ENCODE measurements around the gene SFMBT2. TPM values are rescaled to one million over a fixed set of nuclear protein-coding genes. Genes with fewer than 3 reads are reported as not detected.

The SFMBT2 gene
- total RNA-seq, 1 donor from 2014 or later: 1.3 TPM

GRCh38 chr10:7296648-7297047 is 114.2 kb downstream of the SFMBT2 start:
- no peak for ATAC-seq

- ATAC-seq: no peak
Measured at GRCh38 chr10:7296076-7296475, 114.8 kb downstream of the SFMBT2 start.

DNA sequence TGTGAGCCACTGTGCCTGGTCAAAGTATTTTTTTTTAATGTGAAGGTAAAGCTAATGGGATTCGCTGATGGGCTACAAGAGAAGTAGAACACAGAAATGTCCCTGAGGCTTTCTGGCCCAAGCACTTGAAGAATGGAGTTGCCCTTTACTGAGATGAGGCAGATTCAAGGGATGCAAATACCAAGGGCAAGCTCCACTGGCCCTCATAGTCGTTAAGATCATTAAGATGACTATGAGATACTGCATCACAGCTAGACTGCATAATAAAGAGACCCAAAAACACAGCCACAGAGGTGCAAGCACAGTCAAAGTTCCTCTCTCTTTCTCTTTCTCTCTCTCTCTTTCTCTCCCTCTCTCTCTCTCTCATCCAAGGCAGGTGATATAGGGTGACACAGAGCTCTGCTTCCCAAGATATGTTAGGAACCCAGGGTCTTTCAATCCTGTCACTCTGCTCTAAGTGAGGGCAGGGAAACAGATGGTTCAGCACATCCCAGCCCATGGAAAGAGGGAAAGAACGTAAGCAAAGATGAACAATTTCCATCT is 117.4 kb downstream of the SFMBT2 start:
- no peak for ATAC-seq

- no peak for ATAC-seq
Measured at GRCh38 chr10:7291487-7292270, 119.2 kb downstream of the SFMBT2 start.

DNA sequence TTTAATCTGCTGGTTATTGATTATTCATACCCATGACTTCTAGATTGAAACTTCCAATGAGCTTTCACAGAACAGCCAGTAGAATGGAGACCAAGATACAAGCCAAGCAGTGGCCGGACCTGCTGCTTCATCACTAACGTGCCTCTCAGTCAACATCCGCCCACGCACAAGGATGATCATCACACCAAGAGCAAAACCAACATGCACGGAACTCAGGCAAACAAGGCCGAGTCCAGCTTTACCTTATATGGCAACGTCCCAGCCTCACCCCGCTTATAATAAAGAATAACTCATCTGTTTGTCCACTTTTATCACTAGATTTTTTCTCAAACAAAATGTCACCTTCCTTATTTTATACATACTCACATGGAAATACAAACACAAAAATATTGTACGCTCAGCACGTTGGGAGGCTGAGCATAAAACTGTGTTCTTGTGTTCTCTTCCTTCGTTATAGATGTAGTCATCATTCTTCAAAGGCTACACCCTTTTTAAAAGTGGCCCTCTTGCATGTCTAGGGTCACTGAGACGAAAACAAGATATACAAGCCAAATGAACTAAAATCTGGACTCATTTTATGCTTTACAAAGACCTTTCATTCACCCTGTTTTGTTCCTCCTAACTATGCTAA is 122.7 kb downstream of the SFMBT2 start:
- no peak for ATAC-seq

- no peak for ATAC-seq
Measured at GRCh38 chr10:7287377-7287776, 123.5 kb downstream of the SFMBT2 start.

DNA sequence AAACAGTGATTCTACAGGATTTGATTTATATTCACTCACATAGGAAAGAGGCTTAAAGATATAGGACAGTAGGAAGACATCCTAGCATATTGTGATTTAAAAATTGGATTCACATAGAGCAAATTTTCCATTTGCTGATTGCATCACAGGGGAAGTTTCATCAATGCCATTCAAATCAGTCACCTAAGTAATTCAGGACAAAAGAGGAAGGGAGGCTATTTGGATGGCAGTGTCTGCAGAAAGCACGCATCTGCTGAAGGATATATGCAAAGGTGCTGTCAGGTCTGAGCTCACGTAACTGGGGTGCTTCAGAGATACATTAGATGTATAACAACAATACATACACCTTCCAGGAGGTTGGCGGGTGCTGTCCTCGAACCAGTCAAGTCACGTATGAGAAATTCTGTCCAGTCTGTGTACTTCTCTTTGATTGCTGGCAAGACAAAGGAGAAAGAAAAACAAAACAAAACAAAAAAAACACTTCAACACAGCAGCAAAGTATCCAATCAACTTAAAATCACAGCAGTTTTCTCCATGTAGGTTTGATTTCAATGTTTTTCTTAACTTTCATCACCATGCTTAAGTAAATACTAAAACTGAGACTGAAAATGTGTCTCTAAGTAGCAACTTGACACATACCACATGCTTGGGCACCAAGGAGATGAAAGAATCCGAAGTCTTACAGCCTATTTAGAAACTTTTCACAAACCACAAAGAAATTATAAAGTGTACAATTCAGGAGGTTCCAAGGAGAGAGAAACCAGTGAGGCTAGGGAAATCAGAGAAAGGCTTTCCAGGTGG is 125.1 kb downstream of the SFMBT2 start:
- ATAC-seq: no peak

DNA sequence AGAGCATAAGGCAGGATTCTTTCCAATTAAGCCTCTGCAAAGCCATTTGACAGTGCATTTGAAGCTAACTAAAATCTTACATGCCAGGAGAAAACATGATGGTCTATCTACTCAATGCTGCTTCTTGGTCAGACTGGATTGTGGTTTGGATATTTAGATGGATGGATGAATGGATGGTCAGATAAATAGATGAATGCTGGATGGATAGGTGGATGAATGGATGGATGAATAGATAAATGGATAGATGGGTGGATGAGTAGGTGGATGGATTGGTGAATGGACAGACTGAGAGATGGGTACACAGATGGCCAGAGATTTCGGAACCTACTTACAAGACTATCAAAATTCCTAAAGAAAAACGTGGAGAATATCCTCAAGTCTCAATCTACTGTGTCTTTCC is 127.6 kb downstream of the SFMBT2 start:
- no peak for ATAC-seq

- ATAC-seq: no peak
Measured at GRCh38 chr10:7282457-7282856, 128.4 kb downstream of the SFMBT2 start.

DNA sequence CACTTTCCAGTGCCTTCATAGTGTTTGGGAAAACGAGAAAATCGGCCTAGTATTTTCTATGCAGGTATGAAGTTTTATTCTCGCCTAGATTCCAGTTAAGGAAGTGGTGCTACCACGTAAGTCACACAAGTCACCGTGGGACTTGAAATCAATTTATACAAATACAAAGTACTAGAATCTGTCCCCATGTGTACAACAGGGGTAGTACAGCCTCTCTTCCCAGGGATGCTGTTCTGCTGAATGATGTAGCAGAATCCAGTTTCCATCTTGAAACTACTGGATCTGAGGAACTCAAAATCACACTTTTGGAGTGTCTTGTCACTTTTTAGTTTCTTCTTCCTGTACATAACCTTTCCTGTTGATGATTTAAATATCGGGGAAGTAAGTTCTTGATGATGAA is 129.4 kb downstream of the SFMBT2 start:
- no peak for ATAC-seq

DNA sequence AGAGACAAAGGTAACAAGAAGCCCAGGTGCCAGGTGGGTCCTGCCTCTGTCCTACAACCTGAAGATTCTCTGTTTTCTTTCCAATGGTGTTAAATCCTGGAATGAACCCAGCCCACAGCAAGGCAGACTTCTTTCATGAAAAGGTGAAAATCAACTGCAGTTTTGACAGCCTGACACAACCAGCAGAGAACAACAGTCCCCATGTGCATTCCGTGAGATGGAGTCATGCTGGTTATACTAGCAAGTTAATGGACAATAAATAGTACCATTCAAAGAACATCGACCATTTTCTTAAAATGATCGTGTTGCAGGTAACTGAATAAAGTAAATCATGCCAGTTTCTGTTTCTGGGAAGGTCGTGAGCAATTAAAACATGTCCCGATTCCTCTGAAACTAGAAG is 131.5 kb downstream of the SFMBT2 start:
- no peak for ATAC-seq

GRCh38 chr10:7277867-7278266 is 133.0 kb downstream of the SFMBT2 start:
- peak; percentile 43 for ATAC-seq

- ATAC-seq: no peak
Measured at GRCh38 chr10:7277432-7277831, 133.4 kb downstream of the SFMBT2 start.

DNA sequence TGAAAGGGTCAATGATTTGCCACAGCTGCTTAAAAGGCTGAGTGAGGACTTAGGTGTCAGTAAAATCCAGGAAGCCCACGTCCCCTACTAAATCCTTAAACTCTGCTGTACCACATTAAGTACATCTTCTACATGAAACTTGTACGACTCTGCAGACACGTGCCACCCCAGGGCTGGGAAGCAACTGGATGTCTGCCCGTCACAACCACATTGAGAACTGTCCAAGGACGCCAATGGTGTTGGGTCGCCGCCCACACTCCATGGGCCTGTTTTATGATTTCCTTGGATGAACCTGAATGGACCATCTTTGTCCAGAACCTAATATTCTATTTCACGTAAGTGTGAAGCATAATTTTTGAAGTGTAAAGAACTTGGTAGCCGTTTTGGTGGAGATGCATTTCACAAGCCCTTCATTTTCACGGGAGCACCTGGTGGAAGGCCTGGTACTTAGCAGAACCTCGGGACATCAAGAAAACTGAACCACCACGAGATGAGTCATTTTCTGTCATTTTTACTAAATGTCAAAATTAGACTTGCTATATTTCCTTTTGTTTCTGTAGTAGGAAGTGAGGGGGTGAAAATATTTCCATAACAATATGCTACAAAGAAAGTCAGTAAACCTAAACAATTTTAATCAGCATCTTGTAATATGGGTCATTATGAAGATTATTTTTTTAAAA is 134.9 kb downstream of the SFMBT2 start:
- no peak for ATAC-seq

DNA sequence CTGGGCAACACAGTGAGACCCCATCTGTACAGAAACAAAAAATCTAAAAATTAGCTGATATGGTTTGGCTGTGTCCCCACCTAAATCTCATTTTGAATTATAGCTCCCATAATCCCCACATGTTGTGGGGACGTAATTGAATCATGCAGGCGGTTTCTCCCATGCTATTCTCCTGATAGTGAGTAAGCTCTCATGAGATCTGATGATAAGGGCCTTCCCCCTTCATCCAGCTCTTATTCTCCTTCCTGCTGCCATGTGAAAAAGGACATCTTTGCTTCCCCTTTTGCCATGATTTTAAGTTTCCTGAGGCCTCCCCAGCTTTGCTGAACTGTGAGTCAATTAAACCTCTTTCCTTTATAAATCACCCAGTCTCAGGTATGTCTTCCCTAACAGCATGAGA is 136.5 kb downstream of the SFMBT2 start:
- ATAC-seq: no peak

DNA sequence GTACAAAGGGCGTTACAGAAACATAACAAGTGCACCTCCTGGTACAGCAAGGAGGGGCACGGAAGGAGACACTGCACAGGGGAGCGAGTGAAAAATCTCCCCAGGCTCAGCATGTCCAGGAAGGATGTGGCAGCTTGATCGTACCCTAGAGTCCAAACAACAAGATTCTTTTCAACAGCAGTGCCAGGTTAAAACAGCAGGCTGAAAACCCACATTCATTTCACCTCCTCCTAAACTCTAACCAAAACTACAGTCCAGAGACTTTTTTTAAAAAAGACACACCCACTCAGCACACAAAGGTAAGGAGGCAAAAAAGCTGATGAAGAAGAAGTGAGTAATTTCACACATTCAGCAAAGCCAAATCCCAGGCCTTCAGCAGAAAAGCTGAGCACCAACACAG is 138.8 kb downstream of the SFMBT2 start:
- ATAC-seq: peak; percentile 67

- ATAC-seq: no peak
Measured at GRCh38 chr10:7269988-7270387, 140.8 kb downstream of the SFMBT2 start.

DNA sequence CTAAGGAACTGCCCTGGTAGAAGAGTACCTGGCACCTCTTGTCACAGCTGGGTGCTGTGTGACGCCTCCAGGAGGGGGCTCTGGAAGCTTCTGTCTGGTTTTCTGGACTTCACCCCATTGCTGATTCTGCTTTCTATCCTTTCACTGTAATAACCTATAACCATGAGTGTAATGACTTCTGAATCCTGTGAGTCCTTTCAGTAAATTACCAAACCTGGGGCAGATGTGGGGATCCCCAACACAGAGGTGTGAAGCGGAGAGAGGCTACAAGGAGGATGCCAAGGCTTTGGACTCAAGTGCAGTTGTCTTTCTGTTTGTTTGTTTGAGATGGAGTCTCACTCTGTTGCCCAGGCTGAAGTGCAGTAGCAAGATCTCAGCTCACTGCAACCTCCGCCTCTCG is 143.7 kb downstream of the SFMBT2 start:
- no peak for ATAC-seq

GRCh38 chr10:7265396-7266123 is 145.3 kb downstream of the SFMBT2 start:
- no peak for ATAC-seq

GRCh38 chr10:7264313-7264756 is 146.5 kb downstream of the SFMBT2 start:
- peak; percentile 63 for ATAC-seq

DNA sequence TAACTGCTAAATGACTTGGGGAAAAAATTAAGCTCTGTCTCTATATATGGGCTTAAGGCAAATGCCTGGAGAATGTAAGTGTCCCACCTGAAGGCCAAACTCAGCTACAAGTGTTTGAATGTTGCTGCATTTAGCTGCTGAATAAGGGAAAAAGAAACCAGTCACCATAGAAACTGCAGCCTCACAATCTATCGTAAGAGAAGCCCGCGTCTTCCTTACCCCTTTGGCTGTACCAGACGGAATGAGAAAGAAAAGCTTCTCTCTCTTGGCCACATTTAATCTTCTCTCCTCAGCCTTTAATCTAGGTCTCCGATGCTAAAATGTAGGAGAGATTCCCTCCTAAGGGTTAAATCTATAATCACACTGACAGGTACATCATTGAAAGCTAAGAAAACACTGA is 147.2 kb downstream of the SFMBT2 start:
- ATAC-seq: no peak

- ATAC-seq: no peak
Measured at GRCh38 chr10:7261351-7261750, 149.5 kb downstream of the SFMBT2 start.

All from esophagus mucosa (tissue), 1 donor.